NT2/D1 (cell line): ENCODE results near the gene CABP2.

ENCODE experiments used
- SUZ12 ChIP-seq: IDR thresholded peaks from 2 replicates; pipeline ENCODE4 v1.6.1; 2011; ENCODE audit not compliant: insufficient read length, insufficient read depth; ENCODE audit errors: extremely low read depth
- YY1 ChIP-seq: IDR thresholded peaks from 2 replicates; pipeline ENCODE4 v1.6.1; 2011; ENCODE audit not compliant: insufficient read length, insufficient read depth
- ZNF274 ChIP-seq: IDR thresholded peaks from 2 replicates; pipeline ENCODE4 v1.6.1; 2011; ENCODE audit warnings: mild to moderate bottlenecking, low read depth, low read length

GRCh38 chr11:67489203-67489884 lies 33.9 kb downstream of the CABP2 start:
- TF ChIP-seq SUZ12 (no peak), ZNF274 (no peak), YY1 (no peak)
